Measurements from ENCODE around the gene NBEA.

DNA sequence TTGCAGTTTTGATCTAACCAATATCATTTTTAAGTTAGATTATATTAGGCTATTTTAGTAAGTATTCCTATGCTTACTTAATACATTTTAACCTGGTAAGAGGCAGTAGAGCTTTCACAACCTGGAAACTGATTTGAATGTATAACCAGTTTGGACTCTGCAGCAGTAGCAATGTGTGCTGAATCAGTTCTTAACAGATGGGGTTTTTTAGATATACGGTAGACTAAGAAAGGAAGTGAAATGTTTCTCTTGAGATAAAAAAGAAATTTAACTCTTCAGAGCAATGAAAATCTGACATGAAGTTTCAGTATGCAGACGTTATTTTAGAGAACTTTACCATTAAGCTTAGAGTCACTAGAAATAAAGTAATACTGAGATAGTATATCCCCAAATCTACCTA is 2.7 kb downstream of the NBEA start:
- no peak for TF ChIP-seq EZH2phosphoT487 (IDR thresholded peaks at IDR 0.05; ENCODE audit: low read depth, severe bottlenecking, unreplicated experiment)
- TF ChIP-seq, protein P1, sequence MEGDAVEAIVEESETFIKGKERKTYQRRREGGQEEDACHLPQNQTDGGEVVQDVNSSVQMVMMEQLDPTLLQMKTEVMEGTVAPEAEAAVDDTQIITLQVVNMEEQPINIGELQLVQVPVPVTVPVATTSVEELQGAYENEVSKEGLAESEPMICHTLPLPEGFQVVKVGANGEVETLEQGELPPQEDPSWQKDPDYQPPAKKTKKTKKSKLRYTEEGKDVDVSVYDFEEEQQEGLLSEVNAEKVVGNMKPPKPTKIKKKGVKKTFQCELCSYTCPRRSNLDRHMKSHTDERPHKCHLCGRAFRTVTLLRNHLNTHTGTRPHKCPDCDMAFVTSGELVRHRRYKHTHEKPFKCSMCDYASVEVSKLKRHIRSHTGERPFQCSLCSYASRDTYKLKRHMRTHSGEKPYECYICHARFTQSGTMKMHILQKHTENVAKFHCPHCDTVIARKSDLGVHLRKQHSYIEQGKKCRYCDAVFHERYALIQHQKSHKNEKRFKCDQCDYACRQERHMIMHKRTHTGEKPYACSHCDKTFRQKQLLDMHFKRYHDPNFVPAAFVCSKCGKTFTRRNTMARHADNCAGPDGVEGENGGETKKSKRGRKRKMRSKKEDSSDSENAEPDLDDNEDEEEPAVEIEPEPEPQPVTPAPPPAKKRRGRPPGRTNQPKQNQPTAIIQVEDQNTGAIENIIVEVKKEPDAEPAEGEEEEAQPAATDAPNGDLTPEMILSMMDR (IDR thresholded peaks at IDR 0.05; ENCODE audit: poor library complexity): no peak

All from hepatocyte (in vitro differentiated cells).